Ishikawa (cell line): ENCODE measurements around the gene PDE4D.

Experiments used
- CEBPB ChIP-seq: IDR thresholded peaks from 2 replicates; pipeline ENCODE4 v1.6.1; 2012
- CREB1 ChIP-seq: IDR thresholded peaks from 2 replicates; pipeline ENCODE4 v1.6.1; 2012; ENCODE audit warnings: low read depth
- EGR1 ChIP-seq: IDR thresholded peaks from 2 replicates; pipeline ENCODE4 v1.6.1; 2012
- EP300 ChIP-seq: IDR thresholded peaks from 2 replicates; pipeline ENCODE4 v1.6.1; 2012; ENCODE audit warnings: borderline replicate concordance
- FOXM1 ChIP-seq: IDR thresholded peaks from 2 replicates; pipeline ENCODE4 v1.6.1; 2012; ENCODE audit warnings: low read depth, borderline replicate concordance
- RAD21 ChIP-seq: IDR thresholded peaks from 2 replicates; pipeline ENCODE4 v1.6.1; 2012; ENCODE audit warnings: low read depth
- TAF1 ChIP-seq: IDR thresholded peaks from 2 replicates; pipeline ENCODE4 v1.6.1; 2012; ENCODE audit warnings: low read depth, mild to moderate bottlenecking
- TCF12 ChIP-seq: IDR thresholded peaks from 2 replicates; pipeline ENCODE4 v1.6.1; 2012; ENCODE audit warnings: low read depth
- TEAD4 ChIP-seq: IDR thresholded peaks from 2 replicates; pipeline ENCODE4 v1.6.1; 2012
- YY1 ChIP-seq: IDR thresholded peaks from 2 replicates; pipeline ENCODE4 v1.6.1; 2012; ENCODE audit warnings: low read depth
- TF ChIP-seq, protein P1 (sequence below): IDR thresholded peaks from 2 replicates; pipeline ENCODE4 v1.6.1; 2012
- TF ChIP-seq, protein P2 (sequence below): IDR thresholded peaks from 2 replicates; pipeline ENCODE4 v1.6.1; 2012; ENCODE audit warnings: low read depth, mild to moderate bottlenecking
- TF ChIP-seq, protein P3 (sequence below): IDR thresholded peaks from 2 replicates; pipeline ENCODE4 v1.6.1; 2012

DNA sequence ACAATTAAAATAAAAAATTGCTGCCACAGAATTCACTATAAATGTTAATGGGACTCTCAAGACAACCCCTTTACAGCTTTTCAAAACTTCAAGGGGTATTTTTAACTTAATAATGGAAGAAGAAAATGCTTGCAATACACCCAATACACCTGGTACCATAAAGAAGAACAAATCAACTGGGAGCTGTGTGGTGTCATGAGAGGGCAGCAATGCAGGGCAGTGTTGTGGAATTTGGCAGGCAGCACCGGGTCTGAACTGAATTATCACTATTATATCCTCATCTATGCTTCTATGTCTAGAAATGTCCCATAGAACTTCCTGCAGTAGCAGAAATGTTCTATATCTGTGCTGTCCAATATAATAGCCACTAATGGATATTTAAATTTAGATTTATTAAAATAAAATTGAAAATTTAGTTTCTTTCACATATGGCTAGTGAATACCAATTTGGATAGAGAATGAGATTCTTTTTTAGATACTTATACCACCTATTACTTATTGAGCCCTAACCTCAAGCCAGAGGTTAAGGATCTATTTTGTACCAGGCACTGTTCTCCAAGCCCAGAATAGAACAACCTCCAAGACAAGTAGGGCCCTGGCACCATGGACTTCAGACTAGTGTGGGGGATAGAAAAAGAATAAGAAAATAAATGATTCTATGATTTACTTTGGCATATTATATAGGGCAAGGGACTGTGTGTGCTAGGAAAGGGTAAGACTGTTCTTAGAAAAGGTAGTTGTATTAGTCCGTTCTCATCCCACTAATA is 265.3 kb downstream of the PDE4D start:
- TF ChIP-seq, protein P1, sequence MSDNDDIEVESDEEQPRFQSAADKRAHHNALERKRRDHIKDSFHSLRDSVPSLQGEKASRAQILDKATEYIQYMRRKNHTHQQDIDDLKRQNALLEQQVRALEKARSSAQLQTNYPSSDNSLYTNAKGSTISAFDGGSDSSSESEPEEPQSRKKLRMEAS = no peak
- TF ChIP-seq, protein P2, sequence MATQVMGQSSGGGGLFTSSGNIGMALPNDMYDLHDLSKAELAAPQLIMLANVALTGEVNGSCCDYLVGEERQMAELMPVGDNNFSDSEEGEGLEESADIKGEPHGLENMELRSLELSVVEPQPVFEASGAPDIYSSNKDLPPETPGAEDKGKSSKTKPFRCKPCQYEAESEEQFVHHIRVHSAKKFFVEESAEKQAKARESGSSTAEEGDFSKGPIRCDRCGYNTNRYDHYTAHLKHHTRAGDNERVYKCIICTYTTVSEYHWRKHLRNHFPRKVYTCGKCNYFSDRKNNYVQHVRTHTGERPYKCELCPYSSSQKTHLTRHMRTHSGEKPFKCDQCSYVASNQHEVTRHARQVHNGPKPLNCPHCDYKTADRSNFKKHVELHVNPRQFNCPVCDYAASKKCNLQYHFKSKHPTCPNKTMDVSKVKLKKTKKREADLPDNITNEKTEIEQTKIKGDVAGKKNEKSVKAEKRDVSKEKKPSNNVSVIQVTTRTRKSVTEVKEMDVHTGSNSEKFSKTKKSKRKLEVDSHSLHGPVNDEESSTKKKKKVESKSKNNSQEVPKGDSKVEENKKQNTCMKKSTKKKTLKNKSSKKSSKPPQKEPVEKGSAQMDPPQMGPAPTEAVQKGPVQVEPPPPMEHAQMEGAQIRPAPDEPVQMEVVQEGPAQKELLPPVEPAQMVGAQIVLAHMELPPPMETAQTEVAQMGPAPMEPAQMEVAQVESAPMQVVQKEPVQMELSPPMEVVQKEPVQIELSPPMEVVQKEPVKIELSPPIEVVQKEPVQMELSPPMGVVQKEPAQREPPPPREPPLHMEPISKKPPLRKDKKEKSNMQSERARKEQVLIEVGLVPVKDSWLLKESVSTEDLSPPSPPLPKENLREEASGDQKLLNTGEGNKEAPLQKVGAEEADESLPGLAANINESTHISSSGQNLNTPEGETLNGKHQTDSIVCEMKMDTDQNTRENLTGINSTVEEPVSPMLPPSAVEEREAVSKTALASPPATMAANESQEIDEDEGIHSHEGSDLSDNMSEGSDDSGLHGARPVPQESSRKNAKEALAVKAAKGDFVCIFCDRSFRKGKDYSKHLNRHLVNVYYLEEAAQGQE = no peak
- TF ChIP-seq CEBPB (no peak), TEAD4 (no peak), EP300 (no peak), YY1 (no peak), EGR1 (no peak), RAD21 (no peak), CREB1 (no peak), TAF1 (no peak), TCF12 (no peak), FOXM1 (no peak)
- TF ChIP-seq, protein P3, sequence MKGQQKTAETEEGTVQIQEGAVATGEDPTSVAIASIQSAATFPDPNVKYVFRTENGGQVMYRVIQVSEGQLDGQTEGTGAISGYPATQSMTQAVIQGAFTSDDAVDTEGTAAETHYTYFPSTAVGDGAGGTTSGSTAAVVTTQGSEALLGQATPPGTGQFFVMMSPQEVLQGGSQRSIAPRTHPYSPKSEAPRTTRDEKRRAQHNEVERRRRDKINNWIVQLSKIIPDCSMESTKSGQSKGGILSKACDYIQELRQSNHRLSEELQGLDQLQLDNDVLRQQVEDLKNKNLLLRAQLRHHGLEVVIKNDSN = no peak
